AG04450 (cell line): ENCODE data around the gene TRAF7. TPM values are rescaled to one million over a fixed set of nuclear protein-coding genes. Genes with fewer than 3 reads are reported as not detected.

Source experiments
- CTCF ChIA-PET: fragments of 300-600, 350-600 bp; formaldehyde crosslinking; extraction: SDS; loops from one replicate; lab custom pipeline; 2022; ENCODE audit warnings: antibody characterized with exemption, inconsistent platforms; lab: Charles Lee
- POLR2A ChIA-PET: fragments of 350-600 bp; formaldehyde crosslinking; extraction: SDS; loops from one replicate; lab custom pipeline; 2021; ENCODE audit warnings: antibody characterized with exemption, inconsistent platforms; lab: Yijun Ruan, JAX
- DNase-seq: peaks from one replicate; pipeline ENCODE4 v3.0.0-alpha.2; 2011; ENCODE audit warnings: low read depth, low spot score
- H3K27ac ChIP-seq: one replicate; pipeline ENCODE4 v1.5.1; 2012; ENCODE audit warnings: low read depth, low read length, control low read depth
- H3K27me3 ChIP-seq: one replicate; pipeline ENCODE4 v1.6.0; 2012; ENCODE audit warnings: low read length; ENCODE audit not compliant: control insufficient read depth, insufficient read depth
- H3K4me3 ChIP-seq: 2 replicates; pipeline ENCODE4 v1.5.1; 2011; ENCODE audit warnings: mild to moderate bottlenecking, low read depth, low read length, control low read depth
- H3K9me3 ChIP-seq: 2 replicates; pipeline ENCODE4 v1.5.1; 2012; ENCODE audit warnings: low read length; ENCODE audit not compliant: control insufficient read depth, insufficient read depth
- polyA plus RNA-seq: library from polyadenylated mRNA; depleted of rRNA; stranded (reverse); fragments of >200 nt; gene quantifications from 2 replicates; pipeline ENCODE4 v1.2.3, GENCODE V29; 2011
- TF ChIP-seq, protein P1 (sequence below): IDR thresholded peaks from 2 replicates; pipeline ENCODE4 v1.5.1; 2011; ENCODE audit warnings: low read depth, low read length, control low read depth, inconsistent platforms

TRAF7 gene
- polyA plus RNA-seq, 1 experiment: 35.2 TPM

DNA sequence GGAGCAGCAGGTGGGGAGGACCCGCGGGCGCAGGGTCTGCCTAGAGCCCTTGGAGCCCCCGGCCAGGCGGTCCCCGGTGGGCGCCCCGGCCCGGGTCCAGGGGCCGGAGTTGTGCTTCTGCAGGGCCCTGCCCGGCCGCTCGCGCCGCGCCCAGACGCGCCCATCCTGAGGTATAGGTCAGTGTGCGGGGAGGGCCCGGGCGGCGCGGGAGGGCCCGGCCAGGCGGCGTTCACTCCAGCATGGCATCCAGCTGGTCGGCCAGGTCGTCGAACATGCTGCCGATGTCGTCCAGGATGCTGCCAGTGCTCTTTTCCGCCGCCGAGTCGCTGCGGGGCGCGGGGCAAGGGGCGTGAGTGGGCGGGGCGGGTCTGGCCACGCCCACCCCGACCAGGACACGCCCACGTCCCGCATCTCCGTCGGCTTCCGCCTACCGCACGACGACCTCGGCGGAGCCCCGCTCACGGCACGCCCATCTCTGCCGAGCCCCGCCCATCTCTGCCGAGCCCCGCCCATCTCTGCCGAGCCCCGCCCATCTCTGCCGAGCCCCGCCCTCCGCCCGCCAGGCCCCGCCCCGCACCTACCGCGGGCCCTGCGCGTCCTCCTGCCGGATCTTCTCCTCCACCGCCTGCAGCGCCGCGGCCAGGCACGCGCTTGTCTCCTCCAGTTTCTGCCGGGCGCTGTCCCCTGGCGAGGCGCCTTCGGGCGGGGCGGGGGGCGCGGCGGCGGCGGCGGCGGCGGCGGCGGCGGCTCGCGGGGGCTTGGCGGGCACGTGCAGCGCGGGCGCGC, 22.9 kb downstream of the TRAF7 start:
- CTCF ChIA-PET: no interaction called here
- H3K27ac ChIP-seq: no peak overlapping the region
- no peak for DNase-seq
- POLR2A ChIA-PET: no interaction called here
- TF ChIP-seq, protein P1, sequence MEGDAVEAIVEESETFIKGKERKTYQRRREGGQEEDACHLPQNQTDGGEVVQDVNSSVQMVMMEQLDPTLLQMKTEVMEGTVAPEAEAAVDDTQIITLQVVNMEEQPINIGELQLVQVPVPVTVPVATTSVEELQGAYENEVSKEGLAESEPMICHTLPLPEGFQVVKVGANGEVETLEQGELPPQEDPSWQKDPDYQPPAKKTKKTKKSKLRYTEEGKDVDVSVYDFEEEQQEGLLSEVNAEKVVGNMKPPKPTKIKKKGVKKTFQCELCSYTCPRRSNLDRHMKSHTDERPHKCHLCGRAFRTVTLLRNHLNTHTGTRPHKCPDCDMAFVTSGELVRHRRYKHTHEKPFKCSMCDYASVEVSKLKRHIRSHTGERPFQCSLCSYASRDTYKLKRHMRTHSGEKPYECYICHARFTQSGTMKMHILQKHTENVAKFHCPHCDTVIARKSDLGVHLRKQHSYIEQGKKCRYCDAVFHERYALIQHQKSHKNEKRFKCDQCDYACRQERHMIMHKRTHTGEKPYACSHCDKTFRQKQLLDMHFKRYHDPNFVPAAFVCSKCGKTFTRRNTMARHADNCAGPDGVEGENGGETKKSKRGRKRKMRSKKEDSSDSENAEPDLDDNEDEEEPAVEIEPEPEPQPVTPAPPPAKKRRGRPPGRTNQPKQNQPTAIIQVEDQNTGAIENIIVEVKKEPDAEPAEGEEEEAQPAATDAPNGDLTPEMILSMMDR: no peak
- peaks cover 7% of the 10 kb centered on the region; the same call in 1 of the 2 replicates for H3K9me3 ChIP-seq
- no peak overlapping the region for H3K4me3 ChIP-seq
- H3K27me3 ChIP-seq: no peaks in the 10 kb centered on the region

DNA sequence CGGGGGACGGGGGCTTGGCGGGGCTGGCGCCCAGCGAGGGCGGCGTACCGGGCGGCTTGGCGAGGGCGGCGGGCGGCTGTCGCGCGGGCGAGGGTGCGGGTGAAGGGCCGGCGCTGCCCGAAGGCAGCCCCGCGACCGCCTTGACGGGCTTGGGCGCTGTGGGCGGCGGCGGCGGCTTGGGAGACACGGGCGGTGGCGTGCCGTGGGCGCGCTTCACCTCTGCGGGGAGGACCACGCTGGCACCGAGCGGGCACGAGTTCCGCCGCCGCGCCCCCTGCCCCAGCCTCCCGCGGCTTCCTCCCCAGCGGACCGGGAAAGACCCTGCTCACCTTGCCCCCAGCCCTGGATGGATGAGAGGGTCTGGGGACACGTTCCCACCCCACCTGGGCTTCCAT, 23.5 kb downstream of the TRAF7 start:
- TF ChIP-seq, protein P1: no peak
- Histone ChIP-seq H3K9me3 (peaks cover 7% of the 10 kb centered on the region; the same call in 1 of the 2 replicates), H3K27ac (no peak overlapping the region), H3K27me3 (no peaks in the 10 kb centered on the region), H3K4me3 (no peak overlapping the region)
- DNase-seq: no peak
- ChIA-PET CTCF (no interaction called here), POLR2A (no interaction called here)

DNA sequence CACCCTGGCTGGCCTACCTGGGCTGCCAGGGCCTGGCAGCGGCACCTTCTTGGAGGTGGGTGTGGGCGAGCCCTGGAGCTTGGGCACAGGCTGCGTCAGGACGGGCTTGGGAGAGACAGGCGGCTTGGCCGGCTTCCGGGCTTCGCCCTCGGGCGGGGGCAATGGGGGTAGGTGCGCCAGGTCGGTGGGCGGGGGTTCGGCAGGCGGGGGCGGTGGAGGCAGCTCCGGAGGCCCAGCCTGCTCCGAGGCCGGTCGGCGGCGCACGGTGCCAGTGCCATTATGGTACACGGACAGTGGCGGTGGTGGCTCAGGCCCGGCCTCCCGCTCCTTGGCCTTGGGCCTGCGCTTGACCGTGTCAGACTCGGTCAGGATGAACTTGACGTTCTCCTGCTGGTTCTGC, 24.0 kb downstream of the TRAF7 start:
- no peak overlapping the region for H3K4me3 ChIP-seq
- POLR2A ChIA-PET: no interaction called here

DNA sequence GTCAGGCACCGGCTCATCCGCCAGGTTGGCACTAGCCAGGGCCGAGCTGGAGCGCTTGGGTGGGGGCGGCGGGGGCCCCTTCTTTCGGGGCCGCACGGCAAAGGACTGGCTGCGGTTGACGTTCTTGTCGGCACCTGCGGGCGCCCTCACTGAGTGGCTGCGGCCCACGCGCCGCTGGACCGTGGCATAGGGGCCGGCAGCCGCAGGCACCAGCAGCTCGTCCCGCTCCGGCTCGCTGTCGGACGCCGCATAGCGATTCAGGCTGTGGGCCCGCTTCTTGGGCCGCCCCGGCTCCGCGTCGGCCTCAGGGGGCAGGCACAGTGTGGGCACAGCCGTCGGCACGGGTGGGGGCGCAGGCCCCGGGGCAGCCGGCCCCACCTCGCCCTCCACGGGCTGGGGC, 24.9 kb downstream of the TRAF7 start:
- no peak for DNase-seq
- ChIA-PET POLR2A (interaction anchor here (0.6 kb wide), 1 partner anchor 281 kb away, joined by 3 read pairs; no protein-coding TSS in a partner anchor), CTCF (no interaction called here)

More for the DNA sequence above, 24.0 kb downstream of the TRAF7 start:
- H3K27ac ChIP-seq: no peak overlapping the region
- CTCF ChIA-PET: no interaction called here
- H3K9me3 ChIP-seq: peaks cover 7% of the 10 kb centered on the region; the same call in 1 of the 2 replicates
- TF ChIP-seq, protein P1: no peak
- no peak for DNase-seq
- no peaks in the 10 kb centered on the region for H3K27me3 ChIP-seq

More for the DNA sequence above, 24.9 kb downstream of the TRAF7 start:
- H3K9me3 ChIP-seq: peaks cover 7% of the 10 kb centered on the region; the same call in 1 of the 2 replicates
- H3K27ac ChIP-seq: no peak overlapping the region
- TF ChIP-seq, protein P1: no peak
- no peaks in the 10 kb centered on the region for H3K27me3 ChIP-seq
- no peak overlapping the region for H3K4me3 ChIP-seq
